ENCODE data around the gene GOLGA6L10. TPM values are rescaled to one million over a fixed set of nuclear protein-coding genes. Genes with fewer than 3 reads are reported as not detected.
A peak's percentile ranks its signal among the peaks of the same experiment; 100 is the strongest.
"Not testable (repeated sequence)": the region's sequence is repeated elsewhere in the genome, so short reads cannot be mapped to it uniquely, and the experiment has no call there.

The GOLGA6L10 gene
- total RNA-seq, 1 experiment from 2014 or later: not detected

DNA sequence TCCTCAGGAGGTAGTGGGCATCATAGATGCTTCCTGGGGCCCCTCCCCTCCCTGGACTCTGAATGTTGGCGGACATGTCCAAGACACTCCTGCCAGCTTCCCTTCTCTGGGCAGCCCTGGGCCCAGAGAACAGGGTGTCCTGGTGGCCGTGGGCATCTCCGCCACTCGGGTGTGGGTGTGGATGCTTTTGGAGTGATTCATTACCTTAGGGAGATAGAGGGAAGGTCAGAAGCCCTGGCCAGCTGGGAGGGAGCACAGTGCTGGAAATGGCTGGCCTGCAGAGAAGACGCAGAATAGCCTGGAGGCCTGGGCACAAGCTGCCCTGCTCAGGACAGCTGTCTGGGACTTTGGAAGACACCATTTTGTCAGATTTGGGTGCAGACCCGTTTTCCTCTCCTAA, 48.9 kb downstream of the GOLGA6L10 start:
- not testable (repeated sequence) for DNase-seq (ENCODE audit: low spot score)

DNA sequence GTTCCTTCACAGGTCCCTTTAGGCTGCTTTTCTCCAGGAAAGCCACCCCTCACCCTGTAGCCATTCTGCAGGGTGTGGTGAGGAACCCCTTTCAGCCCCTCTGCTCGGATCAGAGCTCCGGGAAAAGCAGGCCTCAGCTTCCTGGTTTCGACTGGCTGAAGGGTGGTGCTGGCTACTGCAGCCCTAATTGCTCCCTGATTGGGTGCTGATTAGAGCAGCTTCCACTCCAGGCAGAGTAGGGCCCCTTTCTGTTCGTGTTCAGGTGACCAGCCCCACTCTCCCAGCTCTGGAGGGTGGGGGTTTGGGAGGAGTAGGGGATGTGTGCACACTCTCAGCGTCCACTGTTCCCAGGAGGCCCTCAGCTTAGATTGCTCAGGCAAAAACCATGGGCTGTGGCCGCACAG, 49.8 kb downstream of the GOLGA6L10 start:
- not testable (repeated sequence) for DNase-seq (ENCODE audit: low spot score)

DNA sequence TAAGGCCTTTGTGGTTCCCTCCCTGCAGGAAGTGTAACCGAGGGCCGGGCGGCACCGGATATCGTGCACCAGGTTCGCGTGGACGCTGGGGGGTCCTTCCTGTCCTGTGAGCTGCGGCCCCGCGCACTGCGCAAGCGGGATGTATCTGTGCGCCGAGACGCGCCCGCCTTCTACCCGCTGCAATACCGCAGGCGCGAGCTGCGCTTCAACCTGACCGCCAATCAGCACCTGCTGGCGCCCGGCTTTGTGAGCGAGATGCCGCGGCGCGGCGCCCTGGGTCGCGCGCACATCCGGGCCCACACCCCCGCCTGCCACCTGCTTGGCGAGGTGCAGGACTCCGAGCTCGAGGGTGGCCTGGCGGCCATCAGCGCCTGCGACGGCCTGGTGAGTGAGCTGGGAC, 50.8 kb downstream of the GOLGA6L10 start:
- DNase-seq (ENCODE audit: low spot score): no peak

DNA sequence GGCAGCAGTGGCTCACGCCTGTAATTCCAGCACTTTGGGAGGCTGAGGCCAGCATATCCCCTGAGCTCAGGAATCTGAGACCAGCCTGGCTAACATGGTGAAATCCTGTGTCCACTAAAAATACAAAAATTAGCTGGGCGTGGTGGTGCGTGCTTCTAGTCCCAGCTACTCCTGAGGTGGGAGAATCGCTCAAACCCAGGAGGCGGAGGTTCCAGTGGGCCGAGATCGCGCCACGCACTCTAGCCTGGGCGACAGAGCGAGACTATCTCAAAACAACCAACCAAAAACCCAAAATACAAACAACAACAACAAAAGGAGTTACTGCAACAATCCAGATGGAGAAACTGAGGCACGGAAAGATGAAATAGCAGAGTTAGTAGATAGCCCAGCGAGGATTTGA, 51.2 kb downstream of the GOLGA6L10 start:
- DNase-seq (ENCODE audit: low spot score): no peak

DNA sequence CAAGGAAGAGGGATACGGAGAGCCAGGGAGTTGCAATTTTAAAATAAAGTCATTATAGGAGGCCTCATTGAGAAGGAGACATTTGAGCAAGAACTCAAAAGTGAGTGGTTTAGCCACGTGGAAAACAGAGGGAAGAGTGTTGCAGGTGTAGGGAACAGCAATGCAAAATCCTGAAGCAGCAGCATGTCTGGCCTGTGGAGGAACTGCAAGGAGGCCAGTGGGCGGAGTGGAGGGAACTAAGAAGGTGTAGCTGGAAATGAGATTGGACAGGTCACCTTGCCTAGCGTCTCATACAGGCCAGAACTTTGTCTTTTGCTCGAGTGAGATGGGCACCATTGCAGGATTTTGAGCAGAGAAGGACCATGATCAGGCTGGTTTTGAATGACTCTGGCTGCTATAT, 51.7 kb downstream of the GOLGA6L10 start:
- peak; percentile 28 for DNase-seq (ENCODE audit: low spot score)

DNA sequence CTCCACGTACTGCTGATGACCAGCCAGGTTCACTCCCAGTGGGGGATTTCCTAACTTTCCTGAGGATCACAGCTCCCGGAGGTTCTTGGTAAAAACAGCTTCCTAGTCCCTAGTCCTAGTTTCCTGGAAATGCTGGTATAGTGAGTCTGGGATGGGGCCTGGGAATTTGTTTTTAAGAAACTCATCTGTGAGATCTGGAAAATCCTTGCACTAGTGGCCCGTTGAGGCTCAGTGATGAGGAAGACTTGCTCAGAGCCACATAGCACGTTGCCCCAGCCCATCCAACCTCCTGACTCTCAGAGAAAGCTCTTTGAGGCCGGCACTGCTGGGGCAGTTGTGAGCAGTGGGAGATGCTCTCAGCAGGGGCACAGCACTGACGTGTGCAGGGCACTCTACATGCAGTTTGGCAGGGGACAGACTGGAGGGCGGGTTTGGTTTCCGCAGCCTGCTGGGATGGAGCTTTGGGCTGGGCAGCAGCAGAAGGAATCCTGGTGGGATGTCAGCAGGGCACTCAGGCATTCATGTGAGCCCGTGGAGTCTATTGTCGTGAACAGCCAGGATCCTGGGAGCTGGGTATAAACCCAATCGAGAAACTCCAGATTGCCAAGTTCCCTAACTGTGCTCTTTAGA, 55.1 kb downstream of the GOLGA6L10 start:
- DNase-seq (ENCODE audit: low spot score): no peak

DNA sequence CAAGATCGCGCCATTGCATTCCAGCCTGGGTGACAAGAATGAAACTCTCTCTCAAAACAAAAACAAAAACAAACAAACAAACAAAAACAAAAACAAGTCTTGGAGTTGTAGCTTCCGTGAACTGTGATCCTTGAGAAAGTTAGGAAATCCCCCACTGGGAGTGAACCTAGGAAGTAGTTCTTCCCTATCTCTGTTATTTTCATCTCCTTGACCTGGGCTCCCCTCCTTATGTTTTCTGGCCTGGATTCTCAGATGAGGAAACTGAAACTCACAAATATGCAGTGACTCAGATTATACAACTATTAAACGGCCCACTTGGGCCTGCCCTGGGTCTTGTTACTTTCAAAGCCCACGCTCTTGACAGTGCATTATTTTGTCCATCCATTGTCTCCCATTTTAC, 57.0 kb downstream of the GOLGA6L10 start:
- no peak for DNase-seq (ENCODE audit: low spot score)

Other genes with a start within 250 kb of the GOLGA6L10 start
- gene EFL1, start 86.7 kb downstream of the GOLGA6L10 start, total RNA-seq (2014; rRNA removed; shearing (Covaris generic)): 15.1 and 15.5 TPM in 2 replicates
- 1.2 and 1.9 TPM in 2 replicates for gene SAXO2, start 86.7 kb downstream of the GOLGA6L10 start, total RNA-seq (2014; rRNA removed; shearing (Covaris generic))
- 2.5 and 2.9 TPM in 2 replicates for gene GOLGA6L9, start 80.3 kb upstream of the GOLGA6L10 start, total RNA-seq (2014; rRNA removed; shearing (Covaris generic))
- gene RPS17, start 191.0 kb upstream of the GOLGA6L10 start, total RNA-seq (2014; rRNA removed; shearing (Covaris generic)): 3,753 and 4,531 TPM in 2 replicates

Data from HT-29 (cell line).